ENCODE results near the gene ARID3A. TPM values are rescaled to one million over a fixed set of nuclear protein-coding genes. Genes with fewer than 3 reads are reported as not detected.
A peak's percentile ranks its signal among the peaks of the same experiment; 100 is the strongest.

The ARID3A gene
- total RNA-seq, 1 experiment from 2014 or later = 239 TPM

- Histone ChIP-seq H3K4me1 (peaks cover 43% of the 10 kb centered on the region), H3K4me3 (ENCODE audit: low read depth, low read length) (no peak overlapping the region), H3K9me3 (no peaks in the 10 kb centered on the region), H3K36me3 (ENCODE audit: control insufficient read depth, insufficient read depth, low read length) (peaks cover 3% of the 10 kb centered on the region), H3K27me3 (replicated peaks; ENCODE audit: control insufficient read depth, insufficient read depth, low read length) (no peaks in the 10 kb centered on the region)
- no peak for DNase-seq
- no peak for TF ChIP-seq CTCF (IDR thresholded peaks at IDR 0.05; ENCODE audit: insufficient read depth in 1 of 2, low read depth in 1 of 2, low read length in 1 of 2, severe bottlenecking in 1 of 2, unreplicated experiment in 1 of 2)
- H3K36me3 Mint-ChIP-seq (ENCODE audit: insufficient read depth, unreplicated experiment) = peaks cover 92% of the 10 kb centered on the region
- intact Hi-C loops (cut with micrococcal nuclease; ENCODE audit: unreplicated experiment) = no loop called here
- H3K9me3 Mint-ChIP-seq (ENCODE audit: unreplicated experiment) = no peaks in the 10 kb centered on the region
- BruUV-seq (replicated peaks) = no TSS peak
- peak overlapping the region; percentile 74 for H3K27ac Mint-ChIP-seq (ENCODE audit: unreplicated experiment)
- H3K4me3 Mint-ChIP-seq (ENCODE audit: unreplicated experiment) = no peak overlapping the region
- H3K4me1 Mint-ChIP-seq (ENCODE audit: low read depth, unreplicated experiment) = peaks cover 7% of the 10 kb centered on the region
- POLR2A ChIA-PET = interaction anchor here (0.9 kb wide), 1 partner anchor 9 kb away, joined by 4 read pairs; no protein-coding TSS in a partner anchor
- no peaks in the 10 kb centered on the region for H3K27me3 Mint-ChIP-seq (ENCODE audit: insufficient read depth, unreplicated experiment)
- CTCF ChIA-PET = no interaction called here
These were observed 22.1 kb downstream of the ARID3A start for GRCh38 chr19:947707-948539.

GRCh38 chr19:948842-949496, 23.1 kb downstream of the ARID3A start:
- Mint-ChIP-seq H3K9me3 (ENCODE audit: unreplicated experiment) (no peaks in the 10 kb centered on the region), H3K27ac (ENCODE audit: unreplicated experiment) (peak overlapping the region; percentile 74), H3K4me3 (ENCODE audit: unreplicated experiment) (no peak overlapping the region), H3K27me3 (ENCODE audit: insufficient read depth, unreplicated experiment) (no peaks in the 10 kb centered on the region), H3K36me3 (ENCODE audit: insufficient read depth, unreplicated experiment) (peaks cover 93% of the 10 kb centered on the region), H3K4me1 (ENCODE audit: low read depth, unreplicated experiment) (peaks cover 7% of the 10 kb centered on the region)
- Histone ChIP-seq H3K4me3 (ENCODE audit: low read depth, low read length) (no peak overlapping the region), H3K4me1 (peaks cover 49% of the 10 kb centered on the region), H3K27me3 (replicated peaks; ENCODE audit: control insufficient read depth, insufficient read depth, low read length) (no peaks in the 10 kb centered on the region), H3K9me3 (no peaks in the 10 kb centered on the region), H3K36me3 (ENCODE audit: control insufficient read depth, insufficient read depth, low read length) (peaks cover 1% of the 10 kb centered on the region)
- peak in 1 of 2 experiments; percentile 39 for DNase-seq
- BruUV-seq (replicated peaks) = no TSS peak
- ChIA-PET POLR2A (interaction anchor here (0.9 kb wide), 1 partner anchor 8 kb away, joined by 4 read pairs; no protein-coding TSS in a partner anchor), CTCF (no interaction called here)
- intact Hi-C loops (cut with micrococcal nuclease; ENCODE audit: unreplicated experiment) = no loop called here
- TF ChIP-seq CTCF (IDR thresholded peaks at IDR 0.05; ENCODE audit: insufficient read depth in 1 of 2, low read depth in 1 of 2, low read length in 1 of 2, severe bottlenecking in 1 of 2, unreplicated experiment in 1 of 2) = no peak

GRCh38 chr19:950352-951066, 24.7 kb downstream of the ARID3A start:
- H3K4me1 ChIP-seq = peaks cover 62% of the 10 kb centered on the region
- no peak overlapping the region for H3K4me3 ChIP-seq (ENCODE audit: low read depth, low read length)
- H3K4me3 Mint-ChIP-seq (ENCODE audit: unreplicated experiment) = peak overlapping the region; percentile 32
- CTCF ChIA-PET = no interaction called here
- no TSS peak for BruUV-seq (replicated peaks)
- POLR2A ChIA-PET = no interaction called here
- intact Hi-C loops (cut with micrococcal nuclease; ENCODE audit: unreplicated experiment) = no loop called here
- H3K27me3 Mint-ChIP-seq (ENCODE audit: insufficient read depth, unreplicated experiment) = no peaks in the 10 kb centered on the region
- peak overlapping the region; percentile 93 for H3K27ac Mint-ChIP-seq (ENCODE audit: unreplicated experiment)
- H3K27me3 ChIP-seq (replicated peaks; ENCODE audit: control insufficient read depth, insufficient read depth, low read length) = no peaks in the 10 kb centered on the region
- no peak for DNase-seq
- peaks cover 91% of the 10 kb centered on the region for H3K36me3 Mint-ChIP-seq (ENCODE audit: insufficient read depth, unreplicated experiment)
- H3K36me3 ChIP-seq (ENCODE audit: control insufficient read depth, insufficient read depth, low read length) = peaks cover 3% of the 10 kb centered on the region
- H3K4me1 Mint-ChIP-seq (ENCODE audit: low read depth, unreplicated experiment) = peaks cover 7% of the 10 kb centered on the region
- H3K9me3 ChIP-seq = no peaks in the 10 kb centered on the region
- H3K9me3 Mint-ChIP-seq (ENCODE audit: unreplicated experiment) = no peaks in the 10 kb centered on the region
- TF ChIP-seq CTCF (IDR thresholded peaks at IDR 0.05; ENCODE audit: insufficient read depth in 1 of 2, low read depth in 1 of 2, low read length in 1 of 2, severe bottlenecking in 1 of 2, unreplicated experiment in 1 of 2) = no peak
